SK-N-SH (cell line): ENCODE measurements around the gene PDE6A. TPM values are rescaled to one million over a fixed set of nuclear protein-coding genes. Genes with fewer than 3 reads are reported as not detected.

Experiments
- CTCF ChIA-PET: fragments of 300-600, 350-600 bp; formaldehyde crosslinking; extraction: SDS; loops from one replicate; lab custom pipeline; 2021; lab: Yijun Ruan, JAX
- POLR2A ChIA-PET: fragments of 350-600 bp; sonication (Branson Sonifier 250); formaldehyde crosslinking; extraction: SDS; loops from one replicate; lab custom pipeline; 2020; ENCODE audit warnings: antibody characterized with exemption, inconsistent platforms; lab: Yijun Ruan, JAX
- DNase-seq: peaks from one replicate; pipeline ENCODE4 v3.0.0; 2012
- H2AFZ ChIP-seq: fragments of 200-600 bp; sonication (generic); 2 replicates; pipeline ENCODE4 v1.8.1; 2016; ENCODE audit warnings: antibody characterized with exemption, mild to moderate bottlenecking, low read depth
- H3F3A ChIP-seq: fragments of 200-600 bp; sonication (generic); replicated peaks from 2 replicates; pipeline ENCODE3; 2016; ENCODE audit warnings: antibody characterized with exemption, mild to moderate bottlenecking; ENCODE audit not compliant: insufficient read depth
- H3K27ac ChIP-seq, 2 experiments: fragments of 200-500 bp in 1 of 2; fragments of 200-600 bp in 1 of 2; sonication (Bioruptor generic) in 1 of 2; sonication (generic), shearing (Covaris generic) in 1 of 2; 2 replicates each; pipeline versions ENCODE4 v1.5.1 to v1.6.1; 2014 to 2016; ENCODE audit warnings: low read depth in 2 of 2, inconsistent platforms in 1 of 2, low read length in 1 of 2, mild to moderate bottlenecking in 1 of 2, mixed read lengths in 1 of 2
- H3K27me3 ChIP-seq: fragments of 200-600 bp; sonication (generic), shearing (Covaris generic); 2 replicates; pipeline ENCODE4 v1.6.1; 2016; ENCODE audit warnings: mixed run types; ENCODE audit not compliant: insufficient read depth
- H3K36me3 ChIP-seq, 2 experiments: fragments of 200-500 bp in 1 of 2; fragments of 200-600 bp in 1 of 2; sonication (Bioruptor generic) in 1 of 2; sonication (generic) in 1 of 2; replicated peaks in 1 of 2; 2 replicates each; pipeline versions ENCODE3 to v1.5.1; 2014 to 2016; ENCODE audit warnings: low read length in 1 of 2, mild to moderate bottlenecking in 1 of 2; ENCODE audit not compliant: insufficient read depth in 2 of 2, control insufficient read depth in 1 of 2
- H3K4me1 ChIP-seq, 2 experiments: fragments of 200-500 bp in 1 of 2; fragments of 200-600 bp in 1 of 2; sonication (Bioruptor generic) in 1 of 2; sonication (generic), shearing (Covaris generic) in 1 of 2; 2 replicates each; pipeline versions ENCODE4 v1.5.1 to v1.6.1; 2014 to 2016; ENCODE audit warnings: low read depth in 1 of 2, low read length in 1 of 2, mixed run types in 1 of 2; ENCODE audit not compliant: insufficient read depth in 2 of 2, control insufficient read depth in 1 of 2
- H3K4me2 ChIP-seq: fragments of 200-600 bp; sonication (generic), shearing (Covaris generic); 2 replicates; pipeline ENCODE4 v1.6.1; 2017; ENCODE audit warnings: mixed run types
- H3K4me3 ChIP-seq, 2 experiments: fragments of 200-500 bp in 1 of 2; fragments of 200-600 bp in 1 of 2; sonication (Bioruptor generic) in 1 of 2; sonication (generic), shearing (Covaris generic) in 1 of 2; 2 replicates each; pipeline versions ENCODE4 v1.5.1 to v1.8.1; 2014 to 2016; ENCODE audit warnings: low read depth in 2 of 2, inconsistent platforms in 1 of 2, low read length in 1 of 2, mild to moderate bottlenecking in 1 of 2, mixed read lengths in 1 of 2, moderate library complexity in 1 of 2
- H3K79me2 ChIP-seq: fragments of 200-600 bp; sonication (generic); 2 replicates; pipeline ENCODE4 v1.8.1; 2017; ENCODE audit warnings: mild to moderate bottlenecking; ENCODE audit not compliant: insufficient read depth
- H3K9ac ChIP-seq: fragments of 200-600 bp; sonication (generic); 2 replicates; pipeline ENCODE4 v1.6.1; 2017; ENCODE audit warnings: mixed run types
- H3K9me2 ChIP-seq: fragments of 200-600 bp; sonication (generic); 2 replicates; pipeline ENCODE4 v1.6.1; 2017; ENCODE audit warnings: mixed run types
- H3K9me3 ChIP-seq: fragments of 200-600 bp; sonication (generic); 2 replicates; pipeline ENCODE4 v1.6.1; 2017; ENCODE audit warnings: mixed run types, mild to moderate bottlenecking, moderate library complexity
- H4K20me1 ChIP-seq: fragments of 200-600 bp; sonication (generic); 2 replicates; pipeline ENCODE4 v1.6.1; 2017; ENCODE audit warnings: mild to moderate bottlenecking, mixed run types; ENCODE audit not compliant: insufficient read depth
- CTCF ChIP-seq: fragments of 200-600 bp; sonication (generic); IDR thresholded peaks from 2 replicates; pipeline ENCODE4 v1.6.1; 2017; ENCODE audit warnings: antibody characterized with exemption, mild to moderate bottlenecking, moderate library complexity
- EZH2phosphoT487 ChIP-seq: fragments of 200-600 bp; sonication (generic); IDR thresholded peaks from 2 replicates; pipeline ENCODE4 v1.6.1; 2017; ENCODE audit warnings: low read depth, mixed run types, mild to moderate bottlenecking, antibody characterized with exemption, moderate library complexity, borderline replicate concordance
- FOXM1 ChIP-seq: IDR thresholded peaks from 2 replicates; pipeline ENCODE4 v1.4.0; 2012; ENCODE audit warnings: low read depth, mild to moderate bottlenecking
- GATA2 ChIP-seq: sonication (generic); formaldehyde crosslinking; IDR thresholded peaks from 2 replicates; pipeline ENCODE4 v1.5.0; 2020; ENCODE audit warnings: mild to moderate bottlenecking, missing genetic modification reagents
- MAX ChIP-seq: IDR thresholded peaks from 2 replicates; pipeline ENCODE4 v1.4.0; 2012; ENCODE audit warnings: low read depth
- MEF2A ChIP-seq: IDR thresholded peaks from 2 replicates; pipeline ENCODE4 v1.4.0; 2012; ENCODE audit warnings: low read depth, borderline replicate concordance
- MXI1 ChIP-seq: IDR thresholded peaks from 2 replicates; pipeline ENCODE4 v1.6.1; 2012; ENCODE audit warnings: mild to moderate bottlenecking, low read depth, low read length, improper control_type of control experiment
- POLR2AphosphoS5 ChIP-seq: IDR thresholded peaks from 2 replicates; pipeline ENCODE4 v1.6.1; 2012; ENCODE audit warnings: low read depth, low read length
- RAD21 ChIP-seq: IDR thresholded peaks from 2 replicates; pipeline ENCODE4 v1.6.1; 2012; ENCODE audit warnings: mild to moderate bottlenecking, low read length
- RCOR1 ChIP-seq: fragments of 150-350 bp; IDR thresholded peaks from 2 replicates; pipeline ENCODE4 v1.6.1; 2017; ENCODE audit warnings: antibody characterized with exemption, low read length
- RXRA ChIP-seq: IDR thresholded peaks from 2 replicates; pipeline ENCODE4 v1.4.0; 2012; ENCODE audit warnings: low read depth, mild to moderate bottlenecking, borderline replicate concordance
- SIN3A ChIP-seq: IDR thresholded peaks from 2 replicates; pipeline ENCODE4 v1.6.1; 2012; ENCODE audit warnings: low read depth, mild to moderate bottlenecking, low read length, moderate library complexity, borderline replicate concordance
- SMC3 ChIP-seq: IDR thresholded peaks from 2 replicates; pipeline ENCODE4 v1.6.1; 2012; ENCODE audit warnings: low read depth, low read length, improper control_type of control experiment
- TEAD4 ChIP-seq: IDR thresholded peaks from 2 replicates; pipeline ENCODE4 v1.4.0; 2012; ENCODE audit warnings: mild to moderate bottlenecking, borderline replicate concordance; ENCODE audit not compliant: insufficient read depth
- YY1 ChIP-seq: IDR thresholded peaks from 2 replicates; pipeline ENCODE4 v1.4.0; 2012; ENCODE audit warnings: low read depth, mild to moderate bottlenecking
- ZBTB33 ChIP-seq: IDR thresholded peaks from 2 replicates; pipeline ENCODE4 v1.4.0; 2012; ENCODE audit warnings: low read depth, borderline replicate concordance
- WGBS: methylation state at CpG from one replicate; pipeline ENCODE4 v1.1.6; 2017; ENCODE audit warnings: low lambda C conversion rate; 5-methylcytosine and 5-hydroxymethylcytosine counted together
- polyA plus RNA-seq, 3 experiments: library from polyadenylated mRNA; depleted of rRNA; stranded (reverse); fragments of >200 nt; gene quantifications; 2 replicates each; pipeline ENCODE4 v1.2.3, GENCODE V29; 2012
- TF ChIP-seq, protein P1 (sequence below): IDR thresholded peaks from 2 replicates; pipeline ENCODE4 v1.6.1; 2012; ENCODE audit warnings: mild to moderate bottlenecking, low read depth, low read length, moderate library complexity
- TF ChIP-seq, protein P2 (sequence below): IDR thresholded peaks from 2 replicates; pipeline ENCODE4 v1.4.0; 2012; ENCODE audit warnings: low read depth, borderline replicate concordance
- TF ChIP-seq, protein P3 (sequence below): IDR thresholded peaks from 2 replicates; pipeline ENCODE4; 2012

Gene PDE6A
- polyA plus RNA-seq, 1 of the 3 experiments (the other 2 are of a cell fraction): 0.05 TPM

GRCh38 chr5:149953436-149954121 is 9.0 kb upstream of the PDE6A start:
- Histone ChIP-seq H4K20me1 (no peaks in the 10 kb centered on the region), H3F3A (peaks cover 3% of the 10 kb centered on the region), H3K36me3 (no peaks in the 10 kb centered on the region), H3K4me1 (no peaks in the 10 kb centered on the region; a peak in 1 of 4 replicates), H3K4me3 (no peak overlapping the region), H3K27me3 (no peaks in the 10 kb centered on the region), H3K9ac (no peak overlapping the region), H2AFZ (no peak overlapping the region), H3K9me2 (no peaks in the 10 kb centered on the region), H3K9me3 (no peaks in the 10 kb centered on the region), H3K79me2 (no peaks in the 10 kb centered on the region), H3K27ac (no peak overlapping the region), H3K4me2 (no peak overlapping the region)
- CTCF ChIA-PET: interaction anchor here (1.0 to 2.7 kb wide), 4 partner anchors 8 to 119 kb away, joined by 3 to 8 read pairs (median 5); no protein-coding TSS in a partner anchor
- POLR2A ChIA-PET: no interaction called here
- WGBS: 90% methylated on average over 7 of the region's 9 CpGs
- DNase-seq: no peak
- TF ChIP-seq GATA2 (CRISPR knock-in tag) (no peak), CTCF (no peak), YY1 (no peak), MAX (no peak), EZH2phosphoT487 (no peak), POLR2AphosphoS5 (no peak), RXRA (no peak), FOXM1 (no peak), MEF2A (no peak), ZBTB33 (no peak), MXI1 (no peak), SIN3A (no peak), RCOR1 (no peak), SMC3 (no peak), TEAD4 (no peak), RAD21 (no peak)
- TF ChIP-seq, protein P1, sequence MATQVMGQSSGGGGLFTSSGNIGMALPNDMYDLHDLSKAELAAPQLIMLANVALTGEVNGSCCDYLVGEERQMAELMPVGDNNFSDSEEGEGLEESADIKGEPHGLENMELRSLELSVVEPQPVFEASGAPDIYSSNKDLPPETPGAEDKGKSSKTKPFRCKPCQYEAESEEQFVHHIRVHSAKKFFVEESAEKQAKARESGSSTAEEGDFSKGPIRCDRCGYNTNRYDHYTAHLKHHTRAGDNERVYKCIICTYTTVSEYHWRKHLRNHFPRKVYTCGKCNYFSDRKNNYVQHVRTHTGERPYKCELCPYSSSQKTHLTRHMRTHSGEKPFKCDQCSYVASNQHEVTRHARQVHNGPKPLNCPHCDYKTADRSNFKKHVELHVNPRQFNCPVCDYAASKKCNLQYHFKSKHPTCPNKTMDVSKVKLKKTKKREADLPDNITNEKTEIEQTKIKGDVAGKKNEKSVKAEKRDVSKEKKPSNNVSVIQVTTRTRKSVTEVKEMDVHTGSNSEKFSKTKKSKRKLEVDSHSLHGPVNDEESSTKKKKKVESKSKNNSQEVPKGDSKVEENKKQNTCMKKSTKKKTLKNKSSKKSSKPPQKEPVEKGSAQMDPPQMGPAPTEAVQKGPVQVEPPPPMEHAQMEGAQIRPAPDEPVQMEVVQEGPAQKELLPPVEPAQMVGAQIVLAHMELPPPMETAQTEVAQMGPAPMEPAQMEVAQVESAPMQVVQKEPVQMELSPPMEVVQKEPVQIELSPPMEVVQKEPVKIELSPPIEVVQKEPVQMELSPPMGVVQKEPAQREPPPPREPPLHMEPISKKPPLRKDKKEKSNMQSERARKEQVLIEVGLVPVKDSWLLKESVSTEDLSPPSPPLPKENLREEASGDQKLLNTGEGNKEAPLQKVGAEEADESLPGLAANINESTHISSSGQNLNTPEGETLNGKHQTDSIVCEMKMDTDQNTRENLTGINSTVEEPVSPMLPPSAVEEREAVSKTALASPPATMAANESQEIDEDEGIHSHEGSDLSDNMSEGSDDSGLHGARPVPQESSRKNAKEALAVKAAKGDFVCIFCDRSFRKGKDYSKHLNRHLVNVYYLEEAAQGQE: no peak
- TF ChIP-seq, protein P2, sequence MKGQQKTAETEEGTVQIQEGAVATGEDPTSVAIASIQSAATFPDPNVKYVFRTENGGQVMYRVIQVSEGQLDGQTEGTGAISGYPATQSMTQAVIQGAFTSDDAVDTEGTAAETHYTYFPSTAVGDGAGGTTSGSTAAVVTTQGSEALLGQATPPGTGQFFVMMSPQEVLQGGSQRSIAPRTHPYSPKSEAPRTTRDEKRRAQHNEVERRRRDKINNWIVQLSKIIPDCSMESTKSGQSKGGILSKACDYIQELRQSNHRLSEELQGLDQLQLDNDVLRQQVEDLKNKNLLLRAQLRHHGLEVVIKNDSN: no peak
- TF ChIP-seq, protein P3, sequence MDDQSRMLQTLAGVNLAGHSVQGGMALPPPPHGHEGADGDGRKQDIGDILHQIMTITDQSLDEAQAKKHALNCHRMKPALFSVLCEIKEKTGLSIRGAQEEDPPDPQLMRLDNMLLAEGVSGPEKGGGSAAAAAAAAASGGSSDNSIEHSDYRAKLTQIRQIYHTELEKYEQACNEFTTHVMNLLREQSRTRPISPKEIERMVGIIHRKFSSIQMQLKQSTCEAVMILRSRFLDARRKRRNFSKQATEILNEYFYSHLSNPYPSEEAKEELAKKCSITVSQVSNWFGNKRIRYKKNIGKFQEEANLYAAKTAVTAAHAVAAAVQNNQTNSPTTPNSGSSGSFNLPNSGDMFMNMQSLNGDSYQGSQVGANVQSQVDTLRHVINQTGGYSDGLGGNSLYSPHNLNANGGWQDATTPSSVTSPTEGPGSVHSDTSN: no peak
